ENCODE measurements around the gene CORO1C.
A peak's percentile ranks its signal among the peaks of the same experiment; 100 is the strongest.
"Not testable (repeated sequence)": the region's sequence is repeated elsewhere in the genome, so short reads cannot be mapped to it uniquely, and the experiment has no call there.

The CORO1C gene

DNA sequence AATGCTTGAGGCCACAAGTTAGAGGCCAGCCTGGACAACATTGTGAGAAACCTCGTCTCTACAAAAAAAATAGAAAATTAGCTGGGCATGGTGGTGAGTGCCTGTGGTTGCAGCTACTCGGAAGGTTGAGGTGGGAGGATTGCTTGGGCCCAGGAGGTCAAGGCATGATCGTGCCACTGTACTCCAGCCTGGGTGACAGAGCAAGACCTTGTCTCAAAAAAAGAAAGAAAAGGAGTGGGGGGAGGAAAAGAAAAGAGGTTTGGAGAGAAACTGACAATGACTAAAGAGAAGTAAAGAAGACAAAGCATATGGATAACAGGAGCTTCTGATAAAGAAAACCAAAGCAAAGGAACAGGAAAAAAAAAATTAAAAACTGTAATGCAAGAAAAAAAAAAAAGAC is 60.2 kb downstream of the CORO1C start:
- no peak for DNase-seq

DNA sequence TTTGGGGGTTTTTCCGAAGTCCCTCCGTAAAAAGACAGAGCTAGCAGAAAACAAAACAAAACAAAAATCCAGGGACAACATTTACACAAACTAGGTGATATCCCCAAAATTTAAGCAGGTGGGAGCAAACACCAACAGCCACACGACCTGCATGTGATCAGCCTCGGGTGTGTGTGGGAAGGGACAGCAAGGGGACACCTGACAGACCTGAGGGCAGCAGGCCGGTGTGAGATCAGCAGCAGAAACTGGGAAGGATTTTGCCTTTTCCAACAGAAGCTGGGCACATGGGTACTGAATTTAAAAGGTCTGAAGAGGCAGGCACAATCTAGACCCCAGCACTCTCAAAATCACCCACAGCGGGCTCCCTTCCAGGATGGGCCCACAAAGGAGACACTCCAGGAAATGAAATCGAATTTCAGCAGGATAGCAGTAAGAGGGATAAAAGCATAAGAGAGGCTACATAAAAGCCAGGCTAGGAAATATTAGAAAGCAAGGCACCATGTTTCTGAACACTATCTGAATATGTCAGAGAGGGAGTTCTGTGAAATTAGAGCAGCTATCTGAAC is 61.2 kb downstream of the CORO1C start:
- DNase-seq: no peak

DNA sequence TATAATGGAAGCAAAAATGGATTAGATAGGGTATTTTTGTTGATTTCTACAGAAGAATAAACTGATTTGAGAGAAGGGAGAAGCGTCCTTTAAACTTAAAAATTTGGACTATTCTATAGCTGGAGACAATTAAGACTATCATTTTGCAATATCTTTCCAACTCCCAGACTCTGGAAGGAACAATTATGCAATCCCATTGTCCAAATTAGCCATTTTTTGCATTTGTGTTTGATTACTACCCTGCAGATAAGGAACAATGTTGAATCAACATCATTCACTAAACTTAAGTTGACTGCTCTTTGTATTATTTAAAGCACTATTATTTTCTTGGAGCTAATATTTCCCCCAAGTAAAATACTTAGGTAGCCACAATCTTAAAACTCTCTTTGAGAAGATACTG is 62.8 kb downstream of the CORO1C start:
- no peak for DNase-seq

DNA sequence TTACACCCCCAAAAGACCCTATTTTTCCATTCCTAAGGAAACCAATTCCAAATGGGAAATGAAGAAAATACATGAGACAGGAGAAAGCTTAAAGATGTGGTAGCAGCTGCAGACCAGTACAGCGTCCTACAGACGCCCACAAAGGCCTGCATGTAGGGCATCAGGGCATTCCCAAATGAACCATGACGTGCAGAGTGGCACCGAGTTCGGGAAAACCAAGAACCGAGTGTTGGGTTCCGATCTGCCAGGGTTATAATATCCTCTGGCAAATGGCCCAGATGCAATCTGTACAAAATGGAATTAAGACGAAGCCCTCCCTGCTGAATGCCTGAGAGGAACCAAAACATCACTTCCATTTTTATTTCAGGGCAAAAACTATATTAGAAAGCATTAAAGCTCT is 63.3 kb downstream of the CORO1C start:
- no peak for DNase-seq

DNA sequence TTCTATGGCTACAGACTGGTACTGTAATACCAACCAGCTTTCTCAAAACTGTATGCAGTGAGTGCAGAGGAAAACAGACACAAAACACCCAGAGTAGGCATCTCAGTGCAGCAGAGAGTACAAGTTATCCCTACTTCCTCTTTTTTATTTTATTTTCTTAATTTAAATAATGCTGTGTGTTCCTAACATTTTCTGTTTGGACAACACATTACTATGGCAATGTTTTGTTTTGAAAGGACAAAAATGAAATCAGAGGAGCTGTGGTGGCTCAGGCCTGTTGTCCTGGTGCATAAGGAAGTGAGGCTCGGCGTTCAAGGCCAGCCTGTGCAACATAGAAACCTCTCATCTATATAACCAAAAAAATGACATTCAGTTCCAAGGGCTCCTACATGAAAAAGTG is 64.0 kb downstream of the CORO1C start:
- peak; percentile 48 for DNase-seq

DNA sequence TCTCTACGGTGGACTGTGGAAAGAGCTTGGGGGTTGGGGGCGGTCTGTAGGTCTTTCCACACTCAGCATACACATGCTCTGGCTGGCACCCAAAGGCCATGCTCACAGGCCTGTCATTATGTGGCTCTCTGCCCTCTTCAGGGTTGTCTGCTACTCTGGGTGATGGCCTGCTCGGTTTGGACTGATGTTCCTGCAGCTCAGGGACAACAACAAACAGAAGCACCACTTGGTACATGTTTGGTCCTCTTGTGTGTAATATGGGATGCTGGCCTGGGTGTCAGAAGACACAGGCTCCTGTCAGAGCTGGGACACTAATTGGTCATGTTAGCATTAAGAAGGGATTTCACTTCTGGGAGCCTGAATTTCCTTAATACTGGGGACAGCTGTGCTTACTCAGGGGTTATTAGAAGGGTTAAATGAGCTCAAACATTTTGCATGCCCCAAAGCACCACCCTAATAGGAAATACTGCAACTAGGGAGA is 64.9 kb downstream of the CORO1C start:
- DNase-seq: no peak

DNA sequence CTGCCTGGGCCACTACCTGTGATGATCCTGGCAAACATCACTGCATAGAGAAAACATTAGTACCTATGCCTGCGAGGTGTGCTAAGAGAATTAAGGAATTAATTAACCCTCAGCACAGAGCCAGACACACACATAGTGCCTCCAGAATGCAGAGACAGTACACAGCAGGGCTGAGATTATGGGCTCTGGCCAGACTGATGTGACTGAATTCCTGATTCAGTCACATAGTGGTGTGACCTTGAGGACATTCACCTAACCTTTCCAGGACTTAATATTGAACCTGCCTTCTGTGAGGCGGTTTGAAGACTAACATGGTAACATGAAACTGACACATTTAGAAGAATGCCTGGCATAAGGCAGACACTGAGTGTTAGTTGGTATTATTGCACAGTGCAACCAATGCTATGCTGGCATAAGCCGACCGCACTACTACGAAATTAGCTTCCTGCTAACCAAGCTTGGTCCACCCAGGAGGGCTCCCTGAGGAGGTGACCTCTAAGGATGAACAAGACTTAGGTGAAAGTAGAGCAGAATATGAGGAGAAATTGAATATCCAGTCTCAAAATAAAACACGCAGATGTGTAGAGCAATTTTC is 65.6 kb downstream of the CORO1C start:
- DNase-seq: no peak

DNA sequence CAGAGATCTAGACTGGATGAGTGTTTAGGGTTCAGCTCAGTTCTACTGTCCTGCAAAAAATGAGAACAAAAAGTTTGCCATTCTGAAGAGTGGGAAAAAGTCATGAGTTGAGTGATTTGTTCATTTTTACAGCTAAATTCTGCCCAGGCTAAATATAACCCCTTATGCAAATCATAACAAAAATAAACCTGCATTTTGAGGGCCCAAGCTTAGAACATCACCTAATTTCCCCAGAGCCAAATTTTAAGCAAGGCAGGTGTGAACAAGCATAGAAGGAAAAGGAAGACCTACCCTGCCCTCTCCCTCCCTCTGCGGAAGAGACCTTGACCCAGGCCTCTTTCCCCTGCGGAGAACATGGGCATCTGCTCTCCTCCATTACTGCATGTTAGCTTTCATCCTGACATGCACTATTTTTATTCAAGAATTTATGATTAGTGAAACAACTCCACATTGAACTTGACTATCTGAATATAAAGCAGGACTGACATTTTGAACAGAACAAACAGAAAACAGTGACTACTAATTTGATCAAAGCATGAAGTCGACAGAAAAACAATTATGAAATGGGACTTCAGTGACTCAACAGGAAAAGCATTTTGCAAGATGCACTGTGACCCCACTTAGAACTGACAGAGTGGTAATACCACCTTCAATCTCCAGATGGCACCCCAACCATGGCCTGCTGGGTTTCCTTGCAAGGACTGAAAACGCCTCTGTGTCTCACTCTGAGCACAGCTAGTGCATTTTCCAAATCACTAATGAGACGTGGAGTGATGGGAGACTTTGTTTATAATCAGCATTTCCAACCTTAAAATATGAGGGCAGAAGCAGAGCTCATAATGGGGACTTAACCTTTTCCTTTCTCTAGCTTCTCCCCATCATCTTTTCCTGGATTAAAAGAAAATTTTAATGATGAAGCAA is 66.7 kb downstream of the CORO1C start:
- DNase-seq: peak; percentile 84

DNA sequence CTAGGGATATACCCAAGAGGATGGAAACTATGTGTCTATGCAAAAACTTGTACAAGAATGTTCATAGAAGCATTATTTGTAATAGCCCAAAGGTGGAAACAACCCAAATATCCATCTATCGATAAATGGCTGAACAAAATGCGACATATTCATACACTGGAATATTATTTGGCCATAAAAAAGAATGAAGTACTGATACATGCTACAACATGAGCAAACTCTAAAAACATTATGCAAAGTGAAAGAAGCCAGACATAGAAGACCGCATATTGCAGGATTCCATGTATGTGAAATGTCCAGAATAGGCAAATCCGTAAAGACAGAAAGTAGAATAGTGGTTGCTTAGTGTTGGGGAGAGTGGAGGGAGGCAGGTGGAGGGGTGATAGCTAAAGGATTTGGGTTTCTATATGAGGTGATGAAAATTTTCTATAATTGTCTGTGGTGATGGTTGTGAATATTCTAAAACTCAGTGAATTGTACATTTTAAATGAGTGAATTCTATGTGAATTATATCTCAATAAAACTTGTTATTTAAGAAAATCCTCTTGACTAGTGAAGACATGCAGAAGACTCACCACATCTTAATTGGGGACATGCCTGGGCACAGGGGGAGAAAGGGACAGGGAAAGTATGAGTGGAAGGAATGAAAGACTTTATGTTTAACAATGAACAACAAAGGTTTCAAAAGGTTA is 67.8 kb downstream of the CORO1C start:
- DNase-seq: no peak

DNA sequence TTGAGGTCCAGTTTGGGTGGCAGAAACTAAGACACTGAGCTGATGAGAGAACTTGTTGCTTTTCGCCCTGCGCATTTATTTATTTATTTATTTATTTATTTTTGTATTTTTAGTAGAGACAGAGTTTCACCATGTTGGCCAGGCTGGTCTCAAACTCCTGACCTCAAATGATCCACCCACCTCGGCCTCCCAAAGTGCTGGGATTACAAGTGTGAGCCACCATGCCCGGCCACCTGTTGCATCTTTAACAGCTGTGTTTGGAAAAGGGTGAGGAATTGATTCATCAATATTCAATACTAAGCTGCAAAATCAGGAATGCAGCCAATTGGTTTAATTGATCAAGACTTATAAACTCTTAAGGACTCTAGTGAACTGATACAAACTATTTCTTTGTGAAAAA is 73.2 kb downstream of the CORO1C start:
- DNase-seq: not testable (repeated sequence)

DNA sequence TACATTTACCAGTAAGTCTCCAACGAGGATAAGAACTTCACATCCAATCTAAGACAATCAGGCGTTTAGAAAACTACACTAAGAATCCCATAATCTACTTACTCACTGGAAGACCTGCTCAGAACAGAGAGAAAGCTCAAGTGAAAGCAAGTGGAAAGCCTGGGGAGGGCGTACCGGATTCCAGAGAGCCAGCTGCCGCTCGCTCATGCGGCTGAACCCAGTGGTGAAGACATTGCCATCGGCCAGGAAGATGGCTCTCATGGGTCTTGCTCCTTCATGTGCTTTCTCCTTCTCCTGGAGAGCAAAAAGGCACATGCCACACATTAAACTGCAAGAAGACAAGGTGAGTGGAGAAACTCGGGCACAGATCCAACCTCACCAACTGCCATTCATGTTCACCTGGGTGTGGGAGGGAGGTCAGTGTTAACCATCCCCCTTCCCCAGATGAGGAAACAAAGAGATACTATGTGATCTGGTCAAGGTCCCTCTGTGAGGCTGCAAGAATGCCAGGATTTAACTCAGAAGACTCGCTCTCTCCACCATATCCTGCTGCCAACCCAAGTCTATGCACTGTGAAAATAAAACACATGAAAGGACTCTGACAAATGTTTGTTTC is 74.1 kb downstream of the CORO1C start:
- no peak for DNase-seq

DNA sequence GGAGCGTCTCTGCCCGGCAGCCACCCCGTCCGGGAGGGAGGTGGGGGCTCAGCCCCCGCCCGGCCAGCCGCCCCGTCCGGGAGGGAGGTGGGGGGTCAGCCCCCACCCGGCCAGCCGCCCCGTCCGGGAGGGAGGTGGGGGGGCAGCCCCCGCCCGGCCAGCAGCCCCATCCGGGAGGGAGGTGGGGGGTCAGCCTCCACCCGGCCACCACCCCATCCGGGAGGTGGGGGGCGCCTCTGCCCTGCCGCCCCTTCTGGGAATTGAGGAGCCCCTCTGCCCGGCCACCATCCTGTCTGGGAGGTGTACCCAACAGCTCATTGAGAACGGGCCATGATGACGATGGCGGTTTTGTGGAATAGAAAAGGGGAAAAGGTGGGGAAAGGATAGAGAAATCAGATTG is 75.1 kb downstream of the CORO1C start:
- DNase-seq: not testable (repeated sequence)

DNA sequence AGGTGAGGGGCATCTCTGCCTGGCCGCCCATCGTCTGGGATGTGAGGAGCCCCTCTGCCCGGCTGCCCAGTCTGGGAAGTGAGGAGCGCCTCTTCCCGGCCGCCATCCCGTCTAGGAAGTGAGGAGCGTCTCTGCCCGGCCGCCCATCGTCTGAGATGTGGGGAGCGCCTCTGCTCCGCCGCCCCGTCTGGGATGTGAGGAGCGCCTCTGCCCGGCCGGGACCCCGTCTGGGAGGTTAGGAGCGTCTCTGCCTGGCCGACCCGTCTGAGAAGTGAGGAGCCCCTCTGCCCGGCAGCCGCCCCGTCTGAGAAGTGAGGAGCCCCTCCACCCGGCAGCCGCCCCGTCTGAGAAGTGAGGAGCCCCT is 75.5 kb downstream of the CORO1C start:
- not testable (repeated sequence) for DNase-seq

DNA sequence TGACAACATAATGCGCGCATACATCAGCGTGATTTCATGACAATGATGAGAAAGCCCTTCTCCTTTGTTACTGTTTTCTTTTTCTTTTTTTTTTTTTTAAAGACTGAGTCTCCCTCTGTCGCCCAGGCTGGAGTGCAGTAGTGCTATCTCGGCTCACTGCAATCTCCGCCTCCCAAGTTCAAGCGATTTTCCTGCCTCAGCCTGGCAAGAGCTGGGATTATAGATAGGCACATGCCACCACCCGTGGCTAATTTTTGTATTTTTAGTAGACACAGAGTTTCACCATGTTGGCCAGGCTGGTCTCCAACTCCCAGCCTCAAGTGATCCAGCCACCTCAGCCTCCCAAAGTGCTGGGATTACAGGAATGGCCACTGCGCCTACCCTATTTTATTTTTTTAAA is 76.7 kb downstream of the CORO1C start:
- not testable (repeated sequence) for DNase-seq

DNA sequence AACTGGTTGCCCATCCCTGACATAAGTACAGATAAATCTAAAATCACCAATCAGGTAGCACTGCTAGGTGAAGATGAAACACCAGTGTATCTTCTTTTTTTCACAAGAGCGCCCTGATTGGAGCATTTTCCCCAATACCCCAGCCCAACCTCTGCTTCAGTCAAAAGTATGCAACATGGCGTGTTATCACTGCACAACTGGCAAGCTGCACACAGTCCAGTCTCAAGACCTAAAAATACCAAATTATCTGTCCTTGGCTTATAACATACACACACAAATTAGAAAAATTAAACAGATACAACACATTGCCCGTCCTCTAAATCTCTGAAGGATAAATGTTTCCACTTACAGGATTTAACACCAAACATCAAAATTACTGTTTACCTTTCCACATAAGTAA is 77.4 kb downstream of the CORO1C start:
- no peak for DNase-seq

DNA sequence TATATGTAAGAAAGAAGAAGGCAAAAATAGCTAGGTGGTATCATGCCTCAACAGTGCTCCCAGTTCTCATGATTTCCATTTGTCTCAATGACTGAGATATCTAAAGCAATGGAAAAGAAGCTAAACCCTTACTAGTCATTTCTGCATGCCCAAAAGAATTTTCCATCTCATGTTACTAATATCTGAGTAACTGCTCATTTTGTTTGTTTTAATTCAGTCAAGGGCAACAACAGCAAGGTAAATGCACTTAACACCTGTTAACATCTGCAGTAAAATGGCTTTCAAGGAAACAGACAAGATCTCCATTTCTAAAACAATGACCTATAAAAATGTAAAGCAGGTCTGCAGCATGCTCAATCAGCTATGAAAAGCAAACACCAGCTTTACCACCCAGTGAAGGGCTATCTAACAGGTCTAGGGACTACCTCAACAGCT is 78.2 kb downstream of the CORO1C start:
- no peak for DNase-seq

DNA sequence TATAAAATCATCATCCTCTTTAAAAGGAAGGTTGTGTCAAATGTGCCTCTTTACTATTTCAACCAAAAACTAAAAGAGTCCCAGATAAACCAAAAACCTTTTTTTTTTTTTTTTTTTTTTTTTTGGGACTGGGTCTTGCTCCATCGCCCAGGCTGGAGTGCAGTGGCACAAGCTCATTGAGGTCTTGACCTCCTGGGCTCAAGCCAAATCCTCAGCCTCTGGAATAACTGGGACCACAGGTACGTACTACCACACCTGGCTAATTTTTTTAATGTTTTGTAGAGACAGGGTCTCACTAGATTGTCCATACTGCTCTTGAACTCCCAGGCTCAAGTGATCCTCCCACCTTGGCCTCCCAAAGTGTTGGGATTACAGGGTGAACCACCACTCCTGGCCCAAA is 81.2 kb downstream of the CORO1C start:
- no peak for DNase-seq

DNA sequence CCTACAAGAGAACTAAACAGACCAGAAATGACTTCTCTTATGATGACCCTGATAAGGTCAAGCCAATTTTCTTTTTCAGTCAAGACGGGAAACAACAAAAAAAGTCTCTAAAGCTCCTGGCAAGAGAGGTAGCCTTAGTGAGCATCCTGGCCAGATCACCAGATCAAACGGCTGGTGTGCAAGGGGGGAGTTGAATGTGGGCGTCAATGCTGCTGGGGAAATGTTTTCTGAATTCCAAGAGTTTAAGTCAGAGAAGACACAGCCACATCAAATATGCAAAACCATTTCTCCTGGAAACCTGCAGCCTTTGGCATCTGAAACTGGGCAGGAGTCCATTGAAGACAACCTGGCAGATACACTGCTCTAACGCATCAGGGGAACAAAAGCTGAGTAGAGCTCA is 81.6 kb downstream of the CORO1C start:
- DNase-seq: no peak

DNA sequence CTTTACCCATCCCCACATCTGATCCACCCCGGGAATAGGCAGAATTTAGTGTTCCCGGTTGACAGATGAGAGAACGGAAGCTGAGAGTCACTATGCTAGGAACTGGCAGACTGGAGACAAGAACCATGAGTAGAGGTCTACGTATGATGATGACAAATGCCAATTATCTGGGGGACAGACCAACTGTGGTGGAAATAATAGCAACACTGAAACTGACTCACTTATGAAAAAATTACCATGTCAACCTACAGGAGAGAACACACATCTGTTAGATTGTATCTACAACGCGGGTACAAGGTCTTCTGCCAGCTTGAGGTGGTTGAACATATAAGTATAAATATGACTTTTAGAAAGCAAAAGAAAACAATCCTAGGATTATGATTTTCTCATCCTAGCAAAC is 82.2 kb downstream of the CORO1C start:
- no peak for DNase-seq

DNA sequence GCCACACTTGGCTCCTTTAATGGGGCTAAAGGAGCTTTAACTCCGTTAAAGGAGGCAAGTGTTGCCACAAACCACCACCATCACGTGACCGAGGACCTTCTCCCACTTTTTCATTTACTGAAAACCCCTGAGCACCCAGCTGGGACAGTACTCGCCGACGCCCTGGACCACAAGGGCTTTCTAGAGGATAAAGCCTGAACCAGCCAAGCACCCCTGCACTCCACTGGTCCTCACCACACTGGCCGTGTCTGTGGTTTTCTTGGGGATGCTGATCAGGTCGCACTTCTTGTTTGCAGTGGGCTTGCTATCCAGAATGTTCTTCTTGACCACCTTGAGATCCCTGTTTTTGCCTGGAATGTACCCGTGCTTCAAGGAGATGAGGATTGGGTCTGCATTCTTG is 82.9 kb downstream of the CORO1C start:
- no peak for DNase-seq

DNA sequence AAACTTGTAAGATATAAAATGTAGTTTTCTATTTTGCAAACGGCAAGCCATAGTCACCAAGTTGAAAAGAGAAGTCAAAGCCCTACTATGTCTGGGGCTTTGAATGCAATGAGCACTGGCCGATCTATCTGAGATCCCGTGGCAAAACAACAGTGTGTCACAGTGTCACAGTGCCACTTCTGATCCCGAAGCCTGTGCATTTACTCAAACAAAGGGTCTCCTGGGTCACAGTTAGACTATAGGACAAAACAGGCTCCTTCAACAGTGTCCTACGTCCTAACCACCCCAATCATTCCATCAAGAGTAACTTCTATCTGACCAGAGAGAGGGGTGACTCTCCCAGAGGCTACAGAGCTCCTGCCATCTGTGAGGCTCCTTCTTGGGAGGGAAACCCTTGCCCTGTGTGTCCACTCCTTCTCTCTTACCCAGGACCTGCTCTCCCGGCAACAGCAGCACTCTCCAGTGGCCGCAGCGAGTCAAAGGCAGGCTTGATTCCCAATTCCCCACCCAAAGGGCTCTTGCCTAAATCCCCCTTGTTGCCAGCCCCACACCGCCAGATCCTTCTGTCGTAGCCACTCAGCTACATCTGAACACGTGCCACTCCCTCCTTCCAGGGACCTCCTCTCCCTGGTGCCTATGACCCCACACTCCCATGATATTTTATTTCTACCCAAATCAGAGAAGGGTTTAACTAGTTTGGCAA is 83.6 kb downstream of the CORO1C start:
- no peak for DNase-seq
